ENCODE results near the gene LTBP4. TPM values are rescaled to one million over a fixed set of nuclear protein-coding genes. Genes with fewer than 3 reads are reported as not detected.
A peak's percentile ranks its signal among the peaks of the same experiment; 100 is the strongest.
"Not testable (repeated sequence)": the region's sequence is repeated elsewhere in the genome, so short reads cannot be mapped to it uniquely, and the experiment has no call there.

The LTBP4 gene
- total RNA-seq, 1 experiment from 2014 or later, result 7.3 TPM

GRCh38 chr19:40627486-40628279 lies 26.5 kb downstream of the LTBP4 start:
- no peak for DNase-seq (ENCODE audit: low read depth)

- DNase-seq (ENCODE audit: low read depth), result no peak
Observed at GRCh38 chr19:40629346-40629745, 28.2 kb downstream of the LTBP4 start.

- no peak for DNase-seq (ENCODE audit: low read depth)
Observed at GRCh38 chr19:40630571-40631160, 29.5 kb downstream of the LTBP4 start.

GRCh38 chr19:40632311-40633036 lies 31.3 kb downstream of the LTBP4 start:
- no peak for DNase-seq (ENCODE audit: low read depth)

- DNase-seq (ENCODE audit: low read depth), result peak; percentile 51
Observed at GRCh38 chr19:40633207-40633606, 32.0 kb downstream of the LTBP4 start.

GRCh38 chr19:40638327-40638726 lies 37.2 kb downstream of the LTBP4 start:
- no peak for DNase-seq (ENCODE audit: low read depth)

GRCh38 chr19:40639638-40639982 lies 38.4 kb downstream of the LTBP4 start:
- no peak for DNase-seq (ENCODE audit: low read depth)

GRCh38 chr19:40640744-40641143 lies 39.6 kb downstream of the LTBP4 start:
- no peak for DNase-seq (ENCODE audit: low read depth)

GRCh38 chr19:40641281-40641680 lies 40.1 kb downstream of the LTBP4 start:
- no peak for DNase-seq (ENCODE audit: low read depth)

GRCh38 chr19:40642051-40642706 lies 41.0 kb downstream of the LTBP4 start:
- DNase-seq (ENCODE audit: low read depth), result no peak

- DNase-seq (ENCODE audit: low read depth), result no peak
Observed at GRCh38 chr19:40642757-40643305, 41.7 kb downstream of the LTBP4 start.

GRCh38 chr19:40646743-40647254 lies 45.6 kb downstream of the LTBP4 start:
- peak; percentile 43 for DNase-seq (ENCODE audit: low read depth)

- peak; percentile 46 for DNase-seq (ENCODE audit: low read depth)
Observed at GRCh38 chr19:40649903-40650675, 48.9 kb downstream of the LTBP4 start.

- peak; percentile 75 for DNase-seq (ENCODE audit: low read depth)
Observed at GRCh38 chr19:40650749-40651305, 49.7 kb downstream of the LTBP4 start.

GRCh38 chr19:40652303-40652702 lies 51.1 kb downstream of the LTBP4 start:
- not testable (repeated sequence) for DNase-seq (ENCODE audit: low read depth)

- not testable (repeated sequence) for DNase-seq (ENCODE audit: low read depth)
Observed at GRCh38 chr19:40655684-40656083, 54.5 kb downstream of the LTBP4 start.

- no peak for DNase-seq (ENCODE audit: low read depth)
Observed at GRCh38 chr19:40658031-40658430, 56.9 kb downstream of the LTBP4 start.

- no peak for DNase-seq (ENCODE audit: low read depth)
Observed at GRCh38 chr19:40659116-40659515, 57.9 kb downstream of the LTBP4 start.

- no peak for DNase-seq (ENCODE audit: low read depth)
Observed at GRCh38 chr19:40659566-40659965, 58.4 kb downstream of the LTBP4 start.

- DNase-seq (ENCODE audit: low read depth), result no peak
Observed at GRCh38 chr19:40661616-40662015, 60.4 kb downstream of the LTBP4 start.

All from M059J (cell line).